Osteoblast (primary cell): Measurements from ENCODE around the gene SAPCD2. TPM values are rescaled to one million over a fixed set of nuclear protein-coding genes. Genes with fewer than 3 reads are reported as not detected.
A peak's percentile ranks its signal among the peaks of the same experiment; 100 is the strongest.

Source experiments
- DNase-seq: peaks from one replicate; pipeline ENCODE4 v3.0.0; 2011; ENCODE audit warnings: low spot score, mixed read lengths; ENCODE audit not compliant: insufficient read length; ENCODE audit errors: missing footprints
- H2AFZ ChIP-seq: 2 replicates; pipeline ENCODE4 v1.6.0; 2011; ENCODE audit warnings: mild to moderate bottlenecking, low read length
- H3K27ac ChIP-seq: 2 replicates; pipeline ENCODE4 v1.5.1; 2011; ENCODE audit warnings: mild to moderate bottlenecking, low read depth, low read length, moderate library complexity
- H3K27me3 ChIP-seq: 2 replicates; pipeline ENCODE4 v1.6.0; 2012; ENCODE audit warnings: mild to moderate bottlenecking, control low read depth, inconsistent platforms, low read length, moderate library complexity; ENCODE audit not compliant: insufficient read depth
- H3K36me3 ChIP-seq: 2 replicates; pipeline ENCODE4 v1.5.1; 2011; ENCODE audit warnings: mild to moderate bottlenecking, low read length, control low read depth, moderate library complexity; ENCODE audit not compliant: insufficient read depth
- H3K4me1 ChIP-seq: 2 replicates; pipeline ENCODE4 v1.5.1; 2011; ENCODE audit warnings: mild to moderate bottlenecking, low read length, control low read depth, moderate library complexity; ENCODE audit not compliant: insufficient read depth
- H3K4me2 ChIP-seq: 2 replicates; pipeline ENCODE4 v1.6.0; 2011; ENCODE audit warnings: mild to moderate bottlenecking, low read length; ENCODE audit not compliant: insufficient read depth
- H3K4me3 ChIP-seq: fragments of 200-600 bp; sonication (generic); 3 replicates; pipeline ENCODE4 v1.5.1; 2012; ENCODE audit warnings: mild to moderate bottlenecking, low read length, inconsistent platforms; ENCODE audit not compliant: insufficient read depth
- H3K79me2 ChIP-seq: 2 replicates; pipeline ENCODE4 v1.6.0; 2012; ENCODE audit warnings: mild to moderate bottlenecking, low read length, control low read depth, inconsistent platforms; ENCODE audit not compliant: insufficient read depth
- H3K9me3 ChIP-seq: 2 replicates; pipeline ENCODE4 v1.5.1; 2011; ENCODE audit warnings: low read depth, low read length, control low read depth
- H4K20me1 ChIP-seq: 2 replicates; pipeline ENCODE4 v1.6.0; 2012; ENCODE audit warnings: mild to moderate bottlenecking, low read length, control low read depth; ENCODE audit not compliant: insufficient read depth
- CTCF ChIP-seq: IDR thresholded peaks from 2 replicates; pipeline ENCODE4 v1.5.1; 2011; ENCODE audit warnings: mild to moderate bottlenecking, low read depth, low read length, moderate library complexity; ENCODE audit errors: extremely low read depth
- small RNA-seq: library from RNA; depleted of rRNA; stranded (forward); fragments of <200 nt; gene quantifications from one replicate; pipeline ENCODE3, GENCODE V24; 2012
- total RNA-seq: library from RNA; depleted of rRNA; stranded (reverse); fragments of >200 nt; gene quantifications from 2 replicates; pipeline ENCODE4 v1.2.3, GENCODE V29; 2012

SAPCD2 gene
- total RNA-seq, 1 donor, result 1.1 TPM

DNA sequence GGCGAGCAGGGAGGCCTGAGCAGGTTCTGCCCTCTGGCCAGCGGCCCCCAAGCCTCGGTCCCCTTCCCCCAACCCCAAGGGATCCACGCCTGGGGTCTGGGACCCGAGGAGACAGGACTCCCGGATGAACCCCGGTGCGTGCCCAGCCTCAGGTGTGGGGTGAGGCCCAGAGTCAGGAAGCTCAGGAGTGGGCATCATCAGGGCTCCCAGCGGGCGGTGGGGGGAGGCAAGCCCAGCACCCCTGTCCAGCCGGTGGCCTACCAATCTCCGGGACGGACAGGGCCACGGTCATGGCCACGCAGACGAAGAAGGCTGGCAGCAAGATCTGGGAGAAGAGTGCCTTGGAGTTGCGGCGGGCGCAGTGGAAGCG is 56.8 kb downstream of the SAPCD2 start:
- no peak overlapping the region for H3K27ac ChIP-seq
- no peak overlapping the region for H2AFZ ChIP-seq
- TF ChIP-seq CTCF, result no peak
- no peaks in the 10 kb centered on the region for H3K4me1 ChIP-seq
- H3K79me2 ChIP-seq, result no peaks in the 10 kb centered on the region
- peak; percentile 88 for DNase-seq
- no peaks in the 10 kb centered on the region for H3K27me3 ChIP-seq
- no peak overlapping the region for H3K4me2 ChIP-seq
- H3K9me3 ChIP-seq, result no peaks in the 10 kb centered on the region
- no peak overlapping the region for H3K4me3 ChIP-seq
- no peaks in the 10 kb centered on the region for H4K20me1 ChIP-seq
- no peaks in the 10 kb centered on the region for H3K36me3 ChIP-seq

DNA sequence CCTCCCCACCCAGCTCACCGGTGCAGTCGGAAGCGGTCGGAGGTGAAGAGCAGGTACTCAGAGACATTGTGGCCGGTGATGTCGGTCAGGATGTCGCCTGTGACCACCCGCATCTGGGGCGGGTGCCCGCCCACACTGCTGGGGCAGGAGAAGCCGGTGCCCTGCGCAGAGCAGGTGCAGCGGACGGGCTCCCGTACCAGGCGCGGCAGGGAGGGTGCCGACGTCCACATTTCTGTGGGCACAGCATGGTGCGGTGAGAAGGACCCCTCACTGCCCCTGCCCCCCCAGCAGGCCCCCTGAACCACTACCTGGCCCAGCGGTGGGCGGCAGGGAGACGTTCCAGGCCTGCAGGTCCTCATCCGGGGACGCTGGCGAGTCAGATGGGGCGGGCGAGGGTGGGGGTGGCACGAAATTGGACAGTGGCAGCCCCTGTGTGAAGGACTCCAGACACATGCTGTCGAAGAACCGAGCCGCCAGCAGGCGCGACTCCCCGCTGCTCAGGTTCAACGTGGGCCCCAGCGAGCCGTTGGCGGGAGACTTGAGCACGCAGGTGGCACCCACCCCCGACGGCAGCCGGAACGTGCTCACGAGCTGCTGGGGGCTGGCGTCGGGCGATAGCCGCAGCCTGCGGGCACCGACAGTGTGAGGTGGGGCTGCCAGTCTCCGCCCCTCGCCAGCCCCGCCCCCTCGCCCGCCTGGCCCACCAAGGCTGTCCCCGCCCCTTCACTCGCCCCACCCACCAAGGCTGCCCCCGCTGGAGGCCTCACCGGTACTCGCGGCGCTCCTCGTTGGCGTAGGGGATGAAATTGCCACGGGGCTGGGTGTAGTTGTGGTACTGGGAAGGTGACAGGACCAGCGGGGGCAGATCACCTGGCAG is 57.4 kb downstream of the SAPCD2 start:
- no peak for DNase-seq
- Histone ChIP-seq H3K79me2 (no peaks in the 10 kb centered on the region), H3K4me1 (no peaks in the 10 kb centered on the region), H3K36me3 (no peaks in the 10 kb centered on the region), H3K27ac (no peak overlapping the region), H3K4me2 (no peak overlapping the region), H3K4me3 (no peak overlapping the region), H4K20me1 (no peaks in the 10 kb centered on the region), H3K9me3 (no peaks in the 10 kb centered on the region), H2AFZ (no peak overlapping the region), H3K27me3 (no peaks in the 10 kb centered on the region)
- no peak for TF ChIP-seq CTCF

Small RNA genes within 50 kb of the gene (small RNA-seq; reads per million reads assigned to genes)
- gene RF00153, result not detected

Other genes with a start within 250 kb of the SAPCD2 start
- gene AJM1, start 228.1 kb downstream of the SAPCD2 start, total RNA-seq, result 0.88 and 1.1 TPM in 2 replicates
- gene PHPT1, start 221.1 kb downstream of the SAPCD2 start, total RNA-seq, result 54.2 and 59.0 TPM in 2 replicates
- gene MAMDC4, start 218.2 kb downstream of the SAPCD2 start, total RNA-seq, result 0.88 and 1.4 TPM in 2 replicates
- 126 and 173 TPM in 2 replicates for gene EDF1, start 204.2 kb downstream of the SAPCD2 start, total RNA-seq
- 6.2 and 6.8 TPM in 2 replicates for gene TRAF2, start 184.0 kb downstream of the SAPCD2 start, total RNA-seq
- 143 and 157 TPM in 2 replicates for gene FBXW5, start 125.8 kb downstream of the SAPCD2 start, total RNA-seq
- gene C8G, start 125.3 kb downstream of the SAPCD2 start, total RNA-seq, result 1.2 TPM in 1 of 2 replicates, not detected in the other
- gene LCN12, start 118.3 kb downstream of the SAPCD2 start, total RNA-seq, result not detected in 2 replicates
- 37.4 and 57.9 TPM in 2 replicates for gene PTGDS, start 93.1 kb downstream of the SAPCD2 start, total RNA-seq
- 4.4 and 5.4 TPM in 2 replicates for gene LCNL1, start 87.6 kb downstream of the SAPCD2 start, total RNA-seq
- gene PAXX, start 78.1 kb downstream of the SAPCD2 start, total RNA-seq, result 13.3 and 16.6 TPM in 2 replicates
- 1.5 and 2.5 TPM in 2 replicates for gene CLIC3, start 74.0 kb downstream of the SAPCD2 start, total RNA-seq
- 19.4 and 20.3 TPM in 2 replicates for gene ABCA2, start 42.3 kb downstream of the SAPCD2 start, total RNA-seq
- gene FUT7, start 38.5 kb downstream of the SAPCD2 start, total RNA-seq, result not detected in 2 replicates
- 10.0 and 10.1 TPM in 2 replicates for gene NPDC1, start 24.4 kb downstream of the SAPCD2 start, total RNA-seq
- not detected in 2 replicates for gene ENTPD2, start 16.5 kb downstream of the SAPCD2 start, total RNA-seq
- 35.9 and 36.9 TPM in 2 replicates for gene UAP1L1, start 7.0 kb upstream of the SAPCD2 start, total RNA-seq
- 94.1 and 103 TPM in 2 replicates for gene MAN1B1, start 16.4 kb upstream of the SAPCD2 start, total RNA-seq
- 66.6 and 74.6 TPM in 2 replicates for gene DPP7, start 44.2 kb upstream of the SAPCD2 start, total RNA-seq
- not detected in 2 replicates for gene GRIN1, start 68.6 kb upstream of the SAPCD2 start, total RNA-seq
- not detected in 2 replicates for gene LRRC26, start 99.5 kb upstream of the SAPCD2 start, total RNA-seq
- not detected in 2 replicates for gene TMEM210, start 101.5 kb upstream of the SAPCD2 start, total RNA-seq
- 26.2 and 32.9 TPM in 2 replicates for gene ANAPC2, start 118.0 kb upstream of the SAPCD2 start, total RNA-seq
- gene SSNA1, start 118.1 kb upstream of the SAPCD2 start, total RNA-seq, result 52.5 and 59.7 TPM in 2 replicates
- gene TPRN, start 130.2 kb upstream of the SAPCD2 start, total RNA-seq, result 9.7 and 10.5 TPM in 2 replicates
- 35.4 and 36.9 TPM in 2 replicates for gene TMEM203, start 135.1 kb upstream of the SAPCD2 start, total RNA-seq
- gene NDOR1, start 135.1 kb upstream of the SAPCD2 start, total RNA-seq, result 5.0 and 6.2 TPM in 2 replicates
- 0.29 TPM in 1 of 2 replicates, not detected in the other for gene RNF208, start 151.7 kb upstream of the SAPCD2 start, total RNA-seq
- 1.1 and 1.5 TPM in 2 replicates for gene CYSRT1, start 154.6 kb upstream of the SAPCD2 start, total RNA-seq
- gene RNF224, start 156.9 kb upstream of the SAPCD2 start, total RNA-seq, result under 0.01 TPM in 1 of 2 replicates, not detected in the other
- gene SLC34A3, start 160.3 kb upstream of the SAPCD2 start, total RNA-seq, result not detected in 2 replicates
- 67.7 and 74.0 TPM in 2 replicates for gene TUBB4B, start 170.7 kb upstream of the SAPCD2 start, total RNA-seq
- 0.36 TPM in 1 of 2 replicates, not detected in the other for gene STPG3, start 180.7 kb upstream of the SAPCD2 start, total RNA-seq
- gene NELFB, start 184.8 kb upstream of the SAPCD2 start, total RNA-seq, result 46.0 and 47.4 TPM in 2 replicates
- gene TOR4A, start 207.2 kb upstream of the SAPCD2 start, total RNA-seq, result 0.29 and 2.5 TPM in 2 replicates
- under 0.01 TPM in 2 replicates for gene NRARP, start 231.7 kb upstream of the SAPCD2 start, total RNA-seq